GM08714 (cell line): ENCODE measurements around the gene SPOCK1.
"Not testable (repeated sequence)": the region's sequence is repeated elsewhere in the genome, so short reads cannot be mapped to it uniquely, and the experiment has no call there.

Experiments used
- H3K4me3 ChIP-seq: fragments of 200-500 bp; sonication (Bioruptor generic); 2 replicates; pipeline ENCODE4 v1.5.1; 2014; ENCODE audit warnings: mild to moderate bottlenecking, low read length, inconsistent platforms
- ZNF274 ChIP-seq: IDR thresholded peaks from 2 replicates; pipeline ENCODE4 v1.6.1; 2012; ENCODE audit warnings: mild to moderate bottlenecking, low read depth, low read length

SPOCK1 gene

GRCh38 chr5:137403869-137404268 is 95.3 kb downstream of the SPOCK1 start:
- no peak for TF ChIP-seq ZNF274
- H3K4me3 ChIP-seq = no peak overlapping the region

GRCh38 chr5:137402436-137403187 is 96.5 kb downstream of the SPOCK1 start:
- no peak overlapping the region for H3K4me3 ChIP-seq
- no peak for TF ChIP-seq ZNF274

GRCh38 chr5:137401946-137402345 is 97.2 kb downstream of the SPOCK1 start:
- TF ChIP-seq ZNF274 = no peak
- no peak overlapping the region for H3K4me3 ChIP-seq

- TF ChIP-seq ZNF274 = no peak
- H3K4me3 ChIP-seq = no peak overlapping the region
Observed at GRCh38 chr5:137400571-137400970, 98.6 kb downstream of the SPOCK1 start.

GRCh38 chr5:137399911-137400310 is 99.2 kb downstream of the SPOCK1 start:
- no peak for TF ChIP-seq ZNF274
- no peak overlapping the region for H3K4me3 ChIP-seq

GRCh38 chr5:137398751-137399150 is 100.4 kb downstream of the SPOCK1 start:
- TF ChIP-seq ZNF274 = no peak

GRCh38 chr5:137398154-137398553 is 101.0 kb downstream of the SPOCK1 start:
- TF ChIP-seq ZNF274 = no peak
- H3K4me3 ChIP-seq = no peak overlapping the region

More at GRCh38 chr5:137398751-137399150, 100.4 kb downstream of the SPOCK1 start:
- H3K4me3 ChIP-seq = no peak overlapping the region

- H3K4me3 ChIP-seq = no peak overlapping the region
- no peak for TF ChIP-seq ZNF274
Observed at GRCh38 chr5:137395011-137395755, 103.9 kb downstream of the SPOCK1 start.

GRCh38 chr5:137394380-137394779 is 104.7 kb downstream of the SPOCK1 start:
- TF ChIP-seq ZNF274 = no peak
- H3K4me3 ChIP-seq = no peak overlapping the region

- no peak for TF ChIP-seq ZNF274
Observed at GRCh38 chr5:137393196-137393993, 105.7 kb downstream of the SPOCK1 start.

GRCh38 chr5:137392261-137392660 is 106.9 kb downstream of the SPOCK1 start:
- H3K4me3 ChIP-seq = no peak overlapping the region
- no peak for TF ChIP-seq ZNF274

More at GRCh38 chr5:137393196-137393993, 105.7 kb downstream of the SPOCK1 start:
- H3K4me3 ChIP-seq = no peak overlapping the region

- H3K4me3 ChIP-seq = not testable (repeated sequence)
Observed at GRCh38 chr5:137391044-137391443, 108.1 kb downstream of the SPOCK1 start.

GRCh38 chr5:137389042-137389441 is 110.1 kb downstream of the SPOCK1 start:
- TF ChIP-seq ZNF274 = no peak
- no peak overlapping the region for H3K4me3 ChIP-seq

GRCh38 chr5:137385064-137385463 is 114.1 kb downstream of the SPOCK1 start:
- no peak for TF ChIP-seq ZNF274
- H3K4me3 ChIP-seq = no peak overlapping the region
